Mucosa of gallbladder (tissue), 1 donor: ENCODE results near the gene DCAF5. TPM values are rescaled to one million over a fixed set of nuclear protein-coding genes. Genes with fewer than 3 reads are reported as not detected.
"Not testable (repeated sequence)": the region's sequence is repeated elsewhere in the genome, so short reads cannot be mapped to it uniquely, and the experiment has no call there.

ENCODE experiments used
- DNase-seq: peaks from one replicate; pipeline ENCODE4 v3.0.0-alpha.2; 2020; ENCODE audit warnings: low spot score
- total RNA-seq: library from RNA; stranded (reverse); gene quantifications from one replicate; pipeline ENCODE4 v1.2.1, GENCODE V29; 2021
- donor health status: DM: no; HTN: no; CAD: no.

Gene DCAF5
- total RNA-seq, 1 donor from 2014 or later, result 56.4 TPM

DNA sequence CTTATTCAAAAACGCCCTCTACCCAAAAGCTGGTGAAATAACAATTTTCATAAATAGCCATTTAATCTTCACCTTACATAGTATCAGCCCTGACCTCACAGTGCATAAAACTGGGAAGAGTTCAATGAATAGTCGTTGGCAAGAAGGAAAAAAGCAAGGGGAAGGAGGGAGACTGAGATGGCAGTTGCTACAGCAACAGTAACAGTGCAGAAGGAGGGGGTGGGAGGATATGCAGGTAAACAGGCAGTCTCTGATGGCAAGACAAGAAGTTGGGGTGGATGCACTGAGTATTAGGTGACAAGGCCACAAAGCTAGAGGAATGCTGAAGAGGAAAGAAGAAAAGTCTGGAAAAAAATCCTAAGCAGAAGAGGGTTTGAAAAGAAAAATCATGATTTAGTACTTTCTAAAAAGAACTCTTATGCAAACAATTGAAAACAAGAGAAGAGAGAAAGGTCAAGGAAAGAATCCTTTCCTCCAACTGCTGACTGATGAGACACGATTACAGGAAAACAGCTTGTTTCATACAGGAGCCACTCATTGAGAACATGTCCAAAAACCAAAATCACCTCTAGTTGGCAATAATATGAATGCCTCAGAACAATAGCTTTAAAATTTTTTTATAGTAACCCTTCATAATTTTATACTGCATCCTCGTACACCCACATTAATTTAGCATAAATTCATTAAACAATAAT is 56.0 kb downstream of the DCAF5 start:
- DNase-seq, result no peak

GRCh38 chr14:69096246-69096645 is 56.7 kb downstream of the DCAF5 start:
- no peak for DNase-seq

DNA sequence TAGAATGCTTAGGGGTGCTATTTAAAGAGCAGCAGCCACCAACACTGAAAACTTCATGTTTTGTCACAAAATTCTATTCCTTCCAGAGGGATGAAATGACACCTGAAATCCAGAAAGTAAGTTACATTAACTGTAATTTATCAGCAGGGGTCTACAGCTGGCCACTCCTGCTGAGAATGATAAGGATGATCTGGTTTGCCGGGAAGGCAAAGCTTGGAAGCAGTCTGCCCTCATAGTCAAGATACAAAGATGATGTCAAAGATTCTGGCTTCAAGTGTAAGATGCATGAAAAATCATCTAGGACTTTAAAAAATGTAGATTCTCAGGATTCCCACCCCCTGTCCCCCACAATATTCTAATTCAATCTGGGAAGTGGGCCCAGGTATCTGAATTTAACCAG is 58.4 kb downstream of the DCAF5 start:
- no peak for DNase-seq

DNA sequence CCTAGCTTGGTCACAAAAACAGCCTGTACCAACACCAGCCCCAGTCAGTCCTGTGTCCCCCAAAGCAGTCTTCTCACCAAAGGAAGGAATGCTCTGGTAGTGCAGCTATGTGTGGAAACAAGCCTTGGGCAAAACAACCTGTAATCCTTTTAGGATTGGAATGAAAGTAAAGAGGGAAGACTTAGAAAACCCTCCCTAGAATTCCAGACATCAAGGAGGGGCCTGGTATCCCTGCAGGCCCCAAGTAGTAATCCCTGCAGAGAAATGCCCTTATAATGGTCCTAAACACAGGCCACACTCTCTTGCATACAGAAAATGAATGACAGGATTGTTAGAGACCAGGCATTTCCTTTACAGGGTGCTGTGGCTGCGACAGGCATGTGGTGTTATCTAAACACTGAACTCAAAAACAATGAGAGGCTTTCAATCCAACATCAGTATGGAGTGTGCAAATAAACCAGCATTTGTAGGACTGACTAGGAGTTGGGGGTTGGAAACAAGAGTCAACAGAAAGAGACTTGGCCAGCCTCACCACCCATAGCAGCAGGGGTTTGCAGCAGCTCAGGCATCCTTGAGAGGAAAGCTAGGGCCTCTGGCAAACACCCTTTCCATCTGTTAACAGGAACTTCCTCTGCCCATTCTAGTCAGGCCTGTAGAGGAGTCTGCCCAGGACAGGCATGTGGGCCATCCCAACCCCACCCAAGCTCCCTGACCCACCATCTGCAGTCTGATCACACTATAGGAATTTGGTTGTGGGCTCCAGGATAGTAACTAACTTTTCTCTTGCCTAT is 59.1 kb downstream of the DCAF5 start:
- no peak for DNase-seq

GRCh38 chr14:69092840-69093422 is 60.0 kb downstream of the DCAF5 start:
- DNase-seq, result no peak

- DNase-seq, result no peak
Measured at GRCh38 chr14:69091695-69092094, 61.2 kb downstream of the DCAF5 start.

GRCh38 chr14:69091006-69091405 is 61.9 kb downstream of the DCAF5 start:
- DNase-seq, result no peak

DNA sequence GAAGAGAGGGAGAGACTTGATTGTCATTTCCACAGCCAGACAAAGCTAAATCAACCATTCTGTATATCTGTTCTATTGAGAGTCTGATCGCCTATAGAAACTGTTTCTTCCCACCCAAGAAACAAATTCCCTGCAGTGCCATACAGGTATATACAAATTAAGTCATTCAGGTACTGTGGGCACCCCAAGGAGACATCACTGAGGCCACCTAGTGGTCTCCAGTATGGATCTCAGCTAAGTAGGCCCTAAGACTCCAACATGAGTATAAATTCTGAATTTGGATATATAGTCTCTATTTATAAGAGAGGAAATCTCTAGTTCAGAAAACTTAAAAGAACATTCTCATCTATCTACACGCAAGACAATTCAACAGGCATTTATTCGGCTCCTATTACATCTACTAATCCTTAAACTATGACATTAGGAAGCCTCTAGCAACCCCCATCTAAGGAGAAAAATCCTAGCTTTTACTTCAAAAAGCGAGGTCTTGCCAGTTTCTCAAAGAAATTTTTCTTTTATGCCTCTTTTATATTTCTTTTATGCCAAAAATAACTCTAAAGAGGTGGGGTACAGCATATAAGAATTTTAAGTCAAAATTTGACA is 62.6 kb downstream of the DCAF5 start:
- no peak for DNase-seq

DNA sequence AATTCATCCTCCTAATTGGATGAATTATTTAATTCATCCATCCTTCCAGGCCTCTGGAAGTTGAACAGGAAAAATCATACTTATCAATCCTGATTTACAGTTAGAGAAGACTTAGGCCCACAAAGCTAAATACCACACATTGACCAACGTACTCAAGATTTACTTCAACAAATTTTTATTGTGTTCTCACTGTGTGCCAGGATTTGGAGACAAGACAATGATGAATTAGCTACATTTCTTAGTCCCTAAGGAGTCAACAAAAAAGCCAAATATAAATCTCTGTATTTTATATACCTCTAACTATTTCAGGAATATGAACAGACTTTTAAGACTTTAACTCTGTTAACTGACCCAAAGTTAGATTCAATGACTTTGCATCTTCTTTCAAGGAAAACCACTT is 63.9 kb downstream of the DCAF5 start:
- DNase-seq, result no peak

DNA sequence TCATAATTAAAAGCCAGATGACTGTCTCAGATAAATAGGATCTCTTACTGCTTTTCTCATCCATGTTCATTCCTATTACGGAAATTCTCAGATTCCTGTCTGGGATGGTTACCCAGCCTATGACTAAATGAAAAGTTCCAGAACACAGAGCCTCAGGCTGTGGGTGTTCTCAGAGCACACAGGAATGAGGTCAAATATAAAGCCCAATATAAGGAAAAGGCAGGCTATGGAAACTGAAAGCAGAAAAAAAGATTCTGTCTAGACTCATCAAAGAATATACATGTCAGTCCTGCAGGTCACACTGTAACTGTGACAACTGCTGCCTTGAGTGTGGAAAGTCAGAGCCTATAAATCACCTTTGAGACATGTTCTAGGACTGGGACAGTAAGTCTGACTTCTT is 64.3 kb downstream of the DCAF5 start:
- no peak for DNase-seq

GRCh38 chr14:69087061-69087461 is 65.9 kb downstream of the DCAF5 start:
- no peak for DNase-seq

DNA sequence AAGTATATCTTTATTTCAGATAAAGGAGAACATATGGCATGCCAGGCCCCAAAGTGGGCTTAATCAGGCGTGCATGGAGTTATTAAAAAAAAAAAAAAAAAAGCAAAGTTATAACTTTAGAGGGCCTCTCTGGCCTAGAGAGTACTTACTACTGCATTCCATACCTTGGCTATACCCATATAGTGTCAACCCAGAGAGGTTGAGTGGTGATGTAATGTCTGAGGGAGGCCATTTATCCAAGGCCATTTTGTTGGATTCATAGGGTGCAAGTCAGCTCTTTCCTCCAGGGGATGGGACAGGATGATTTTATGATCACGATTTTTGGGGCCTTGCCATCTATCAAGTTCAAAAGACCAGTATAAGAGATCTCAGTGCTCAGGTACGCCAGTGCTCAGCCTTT is 66.4 kb downstream of the DCAF5 start:
- DNase-seq, result no peak

DNA sequence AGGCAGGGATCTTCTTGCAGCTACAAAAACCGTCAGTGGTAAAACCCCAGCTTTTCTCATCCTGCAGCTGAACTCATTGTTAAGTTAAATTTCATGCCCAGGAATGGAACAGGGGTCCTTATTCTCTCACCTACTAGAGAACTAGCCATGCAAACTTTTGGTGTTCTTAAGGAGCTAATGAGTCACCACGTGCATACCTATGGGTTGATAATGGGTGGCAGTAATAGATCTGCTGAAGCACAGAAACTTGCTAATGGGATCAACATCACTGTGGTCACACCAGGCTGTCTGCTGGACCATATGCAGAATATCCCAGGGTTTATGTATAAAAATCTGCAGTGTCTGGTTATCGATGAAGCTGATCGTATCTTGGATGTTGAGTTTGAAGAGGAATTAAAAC is 68.9 kb downstream of the DCAF5 start:
- no peak for DNase-seq

DNA sequence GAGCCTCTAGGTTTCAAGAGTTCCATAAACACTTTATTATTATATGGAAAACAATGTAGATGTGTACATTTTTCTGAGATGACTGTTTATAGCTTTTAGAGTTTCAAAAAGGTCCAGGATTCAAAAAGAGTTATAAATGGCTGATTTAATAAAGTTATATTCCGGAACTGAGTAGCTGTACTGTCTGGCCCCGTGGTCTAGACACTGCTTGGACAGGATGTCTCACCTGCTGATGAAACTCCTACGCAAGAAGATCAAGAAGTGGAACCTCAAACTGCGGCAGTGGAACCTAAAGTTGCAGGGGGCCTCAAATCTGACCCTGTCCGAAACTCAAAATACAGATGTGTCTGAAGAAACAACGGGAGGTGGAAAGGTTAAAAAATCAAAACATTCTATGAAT is 69.7 kb downstream of the DCAF5 start:
- no peak for DNase-seq

- no peak for DNase-seq
Measured at GRCh38 chr14:69081271-69081670, 71.6 kb downstream of the DCAF5 start.

DNA sequence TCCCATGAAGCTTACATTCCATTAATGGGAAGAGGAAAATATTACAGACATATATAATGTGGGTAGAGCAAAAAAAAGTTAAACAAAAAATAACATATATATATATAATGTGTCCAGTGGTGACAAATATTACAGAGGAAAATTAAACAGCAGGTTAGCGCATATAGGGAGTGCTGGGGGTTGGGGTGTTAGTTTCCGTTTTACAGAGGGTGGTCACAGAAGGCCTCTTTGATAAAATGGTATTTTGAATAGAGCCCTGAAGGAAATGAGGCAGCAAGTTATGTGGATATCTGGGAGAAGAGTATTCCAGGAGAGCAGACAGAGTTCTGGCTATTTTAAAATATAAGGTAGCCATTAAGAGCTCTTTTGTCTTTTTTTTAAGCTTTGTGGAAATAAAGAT is 73.2 kb downstream of the DCAF5 start:
- DNase-seq, result no peak

GRCh38 chr14:69079188-69079742 is 73.7 kb downstream of the DCAF5 start:
- DNase-seq, result no peak

DNA sequence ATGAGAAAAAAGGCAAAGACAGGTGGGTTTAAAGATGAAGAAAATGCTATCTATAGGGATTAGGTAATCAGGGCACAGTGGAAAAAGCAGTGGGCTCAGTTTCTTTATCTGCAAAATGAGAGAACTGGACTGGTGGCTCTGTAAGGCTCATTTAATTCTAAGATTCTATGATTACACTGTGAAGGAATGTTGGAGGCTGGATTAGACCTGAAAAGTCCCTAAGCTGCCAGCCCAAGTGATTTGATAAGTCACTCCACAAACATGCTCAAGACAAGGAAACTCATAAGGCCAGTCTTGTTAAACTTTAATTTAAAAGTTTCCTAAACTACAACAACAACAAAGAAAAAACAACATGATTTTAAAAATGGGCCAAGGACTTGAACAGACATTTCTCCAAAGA is 75.1 kb downstream of the DCAF5 start:
- no peak for DNase-seq

GRCh38 chr14:69077185-69077584 is 75.7 kb downstream of the DCAF5 start:
- not testable (repeated sequence) for DNase-seq

GRCh38 chr14:69076341-69076740 is 76.6 kb downstream of the DCAF5 start:
- DNase-seq, result no peak

DNA sequence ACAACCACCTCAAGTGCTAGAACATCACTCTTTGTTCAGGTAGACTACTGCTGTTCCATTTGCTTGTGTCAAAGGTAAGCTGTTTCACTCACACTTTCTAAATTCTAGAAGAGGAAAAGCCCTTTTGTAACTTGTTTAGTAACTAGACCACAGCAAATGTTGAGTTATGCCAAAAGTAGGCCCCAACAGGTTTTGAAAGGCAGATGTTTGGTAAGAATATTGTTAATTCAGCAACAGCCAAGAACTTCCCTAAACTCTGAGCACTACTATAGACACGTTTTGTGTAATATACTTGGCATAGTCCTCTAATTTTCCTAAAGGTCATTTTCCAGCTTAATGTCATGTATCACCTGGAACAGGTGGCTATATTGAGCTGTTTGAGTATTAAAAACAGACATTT is 79.0 kb downstream of the DCAF5 start:
- no peak for DNase-seq

GRCh38 chr14:69073429-69073828 is 79.5 kb downstream of the DCAF5 start:
- no peak for DNase-seq
